OCI-LY1 (cell line): Measurements from ENCODE around the gene IL20.

Source experiments
- EZH2 ChIP-seq: fragments of 200-600 bp; sonication (generic), shearing (Covaris generic); IDR thresholded peaks from 2 replicates; pipeline ENCODE4 v1.8.0; 2017; ENCODE audit warnings: borderline replicate concordance, mixed run types, mild to moderate bottlenecking, antibody characterized with exemption, low read length, moderate library complexity, mixed read lengths
- TF ChIP-seq, protein P1 (sequence below): fragments of 200-600 bp; sonication (generic), shearing (Covaris generic); IDR thresholded peaks from 2 replicates; pipeline ENCODE4 v1.5.1; 2017; ENCODE audit warnings: mild to moderate bottlenecking, antibody characterized with exemption, low read length, moderate library complexity, mixed read lengths

DNA sequence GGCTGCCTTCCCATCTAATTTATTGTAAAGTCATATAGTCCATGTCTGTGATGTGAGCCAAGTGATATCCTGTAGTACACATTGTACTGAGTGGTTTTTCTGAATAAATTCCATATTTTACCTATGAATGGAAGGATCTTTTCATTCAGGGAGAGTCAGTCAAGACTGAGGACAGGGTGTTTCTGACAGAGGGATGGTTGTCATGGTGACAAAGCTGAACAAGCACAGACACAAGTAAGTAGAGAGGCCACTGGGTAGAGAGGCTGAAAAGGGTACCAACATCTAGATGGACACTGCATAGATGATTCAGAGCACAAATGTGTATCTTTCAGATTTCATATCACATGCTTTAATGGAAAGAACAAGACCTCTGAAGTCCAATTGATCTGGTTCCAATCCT is 22.6 kb upstream of the IL20 start:
- TF ChIP-seq, protein P1, sequence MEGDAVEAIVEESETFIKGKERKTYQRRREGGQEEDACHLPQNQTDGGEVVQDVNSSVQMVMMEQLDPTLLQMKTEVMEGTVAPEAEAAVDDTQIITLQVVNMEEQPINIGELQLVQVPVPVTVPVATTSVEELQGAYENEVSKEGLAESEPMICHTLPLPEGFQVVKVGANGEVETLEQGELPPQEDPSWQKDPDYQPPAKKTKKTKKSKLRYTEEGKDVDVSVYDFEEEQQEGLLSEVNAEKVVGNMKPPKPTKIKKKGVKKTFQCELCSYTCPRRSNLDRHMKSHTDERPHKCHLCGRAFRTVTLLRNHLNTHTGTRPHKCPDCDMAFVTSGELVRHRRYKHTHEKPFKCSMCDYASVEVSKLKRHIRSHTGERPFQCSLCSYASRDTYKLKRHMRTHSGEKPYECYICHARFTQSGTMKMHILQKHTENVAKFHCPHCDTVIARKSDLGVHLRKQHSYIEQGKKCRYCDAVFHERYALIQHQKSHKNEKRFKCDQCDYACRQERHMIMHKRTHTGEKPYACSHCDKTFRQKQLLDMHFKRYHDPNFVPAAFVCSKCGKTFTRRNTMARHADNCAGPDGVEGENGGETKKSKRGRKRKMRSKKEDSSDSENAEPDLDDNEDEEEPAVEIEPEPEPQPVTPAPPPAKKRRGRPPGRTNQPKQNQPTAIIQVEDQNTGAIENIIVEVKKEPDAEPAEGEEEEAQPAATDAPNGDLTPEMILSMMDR: no peak
- no peak for TF ChIP-seq EZH2
